SW 1271 (cell line): ENCODE measurements around the gene PDAP1.

ENCODE experiments used
- DNase-seq, 2 experiments: peaks; one replicate each; lab custom pipeline; 2025; lab: John Stamatoyannopoulos, UW

The PDAP1 gene

GRCh38 chr7:99424932-99425730 lies 16.7 kb upstream of the PDAP1 start:
- no peak for DNase-seq

GRCh38 chr7:99422625-99423024 lies 14.2 kb upstream of the PDAP1 start:
- no peak for DNase-seq

- DNase-seq, result no peak
Observed at GRCh38 chr7:99422186-99422585, 13.8 kb upstream of the PDAP1 start.

GRCh38 chr7:99420986-99421385 lies 12.6 kb upstream of the PDAP1 start:
- DNase-seq, result no peak

- no peak for DNase-seq
Observed at GRCh38 chr7:99420213-99420612, 11.8 kb upstream of the PDAP1 start.

- DNase-seq, result no peak
Observed at GRCh38 chr7:99419323-99420021, 11.1 kb upstream of the PDAP1 start.

GRCh38 chr7:99418260-99418659 lies 9.9 kb upstream of the PDAP1 start:
- DNase-seq, result no peak

GRCh38 chr7:99415513-99416127 lies 7.2 kb upstream of the PDAP1 start:
- peak in 1 of 2 experiments; percentile 56 for DNase-seq

- no peak for DNase-seq
Observed at GRCh38 chr7:99410635-99411034, 2.2 kb upstream of the PDAP1 start.

- DNase-seq, result no peak
Observed at GRCh38 chr7:99409806-99410205, 1.4 kb upstream of the PDAP1 start.

- DNase-seq, result peak in 1 of 2 experiments; percentile 50
Observed at GRCh38 chr7:99409192-99409572, 785 bp upstream of the PDAP1 start.

- peak in 1 of 2 experiments; percentile 51 for DNase-seq
Observed at GRCh38 chr7:99407872-99408378, 472 bp downstream of the PDAP1 start.

GRCh38 chr7:99406557-99406956 lies 1.8 kb downstream of the PDAP1 start:
- no peak for DNase-seq

- DNase-seq, result no peak
Observed at GRCh38 chr7:99404977-99405320, 3.4 kb downstream of the PDAP1 start.

GRCh38 chr7:99404235-99404976 lies 4.0 kb downstream of the PDAP1 start:
- no peak for DNase-seq

- DNase-seq, result no peak
Observed at GRCh38 chr7:99403764-99404163, 4.6 kb downstream of the PDAP1 start.

- no peak for DNase-seq
Observed at GRCh38 chr7:99402854-99403253, 5.5 kb downstream of the PDAP1 start.

- DNase-seq, result no peak
Observed at GRCh38 chr7:99399597-99399996, 8.8 kb downstream of the PDAP1 start.

- DNase-seq, result no peak
Observed at GRCh38 chr7:99398891-99399445, 9.4 kb downstream of the PDAP1 start.

GRCh38 chr7:99397297-99397983 lies 11.0 kb downstream of the PDAP1 start:
- DNase-seq, result no peak
